NCI-H345 treated with DMSO at 0.1 percent for 48 hours (cell line): Measurements from ENCODE around the gene HSP90AA1.
"Not testable (repeated sequence)": the region's sequence is repeated elsewhere in the genome, so short reads cannot be mapped to it uniquely, and the experiment has no call there.

Experiments used
- DNase-seq: peaks from one replicate; lab custom pipeline; 2025; ENCODE audit not compliant: unreplicated experiment; lab: John Stamatoyannopoulos, UW

Gene HSP90AA1

DNA sequence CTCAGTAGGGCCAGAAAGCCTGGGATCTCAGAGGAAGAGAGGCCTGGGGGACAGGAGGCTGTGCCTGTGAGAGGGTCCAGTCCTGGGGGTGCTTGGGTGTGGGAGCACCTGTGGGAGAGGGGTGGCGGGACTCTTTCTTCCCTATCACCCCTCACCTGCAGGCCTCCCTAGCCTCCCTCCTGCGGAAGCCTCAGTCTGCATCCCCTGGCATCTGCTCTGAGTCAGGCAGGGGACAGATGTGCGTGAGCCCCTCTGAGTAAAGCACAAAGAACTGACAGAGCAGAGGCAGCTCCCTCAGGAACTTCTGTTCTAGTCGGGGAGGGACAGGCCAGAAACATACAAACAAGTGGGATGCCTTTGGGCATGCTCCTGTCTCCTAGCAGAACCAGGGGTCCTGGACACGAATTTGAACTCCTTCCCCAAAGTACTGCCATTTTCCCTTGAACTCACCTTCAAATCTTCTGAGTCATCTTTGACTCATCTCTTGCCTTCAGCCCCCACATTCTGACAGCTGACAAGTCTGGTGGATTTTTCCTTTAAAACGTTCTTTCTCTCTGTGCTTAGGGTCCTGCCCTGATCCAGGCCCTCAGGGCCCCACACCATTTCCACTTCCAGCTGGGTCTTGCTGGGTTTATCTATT lies 8.5 kb upstream of the HSP90AA1 start:
- no peak for DNase-seq

DNA sequence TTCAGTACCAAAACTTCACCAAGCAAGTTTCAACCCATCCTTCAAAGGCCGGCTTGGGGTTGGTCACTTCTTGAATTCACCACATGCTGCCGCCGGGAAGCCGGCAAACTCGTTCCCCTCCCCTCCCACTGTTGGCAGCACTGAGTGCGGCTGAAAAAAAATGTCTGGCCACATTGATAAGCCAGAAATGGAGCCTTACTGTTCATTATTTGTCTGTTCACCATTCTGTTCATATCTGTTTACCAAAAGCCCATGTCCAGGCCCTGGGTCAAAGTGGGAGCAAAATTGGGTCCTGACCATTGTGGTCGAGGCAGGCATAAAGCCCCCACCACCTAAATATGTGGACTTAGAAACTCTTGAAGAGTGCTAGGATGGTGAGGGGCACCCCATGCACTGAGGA lies 7.3 kb upstream of the HSP90AA1 start:
- DNase-seq = no peak

DNA sequence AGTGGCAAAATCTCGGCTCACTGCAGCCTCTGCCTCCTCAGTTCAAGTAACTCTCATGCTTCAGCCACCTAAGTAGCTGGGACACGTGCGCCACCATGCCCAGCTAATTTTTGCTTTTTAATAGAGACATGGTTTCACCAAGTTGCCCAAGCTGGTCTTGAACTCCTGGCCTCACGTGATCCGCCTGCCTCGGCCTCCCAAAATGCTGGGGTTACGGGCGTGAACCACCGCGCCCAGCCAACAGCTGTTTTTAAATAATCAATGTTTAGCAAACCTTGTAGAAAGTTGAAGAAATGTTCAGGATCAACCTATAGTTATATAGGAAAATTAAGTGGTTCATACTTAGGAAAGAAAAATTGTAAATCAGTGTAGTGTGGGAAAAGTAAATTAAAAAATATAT lies 6.0 kb upstream of the HSP90AA1 start:
- no peak for DNase-seq

DNA sequence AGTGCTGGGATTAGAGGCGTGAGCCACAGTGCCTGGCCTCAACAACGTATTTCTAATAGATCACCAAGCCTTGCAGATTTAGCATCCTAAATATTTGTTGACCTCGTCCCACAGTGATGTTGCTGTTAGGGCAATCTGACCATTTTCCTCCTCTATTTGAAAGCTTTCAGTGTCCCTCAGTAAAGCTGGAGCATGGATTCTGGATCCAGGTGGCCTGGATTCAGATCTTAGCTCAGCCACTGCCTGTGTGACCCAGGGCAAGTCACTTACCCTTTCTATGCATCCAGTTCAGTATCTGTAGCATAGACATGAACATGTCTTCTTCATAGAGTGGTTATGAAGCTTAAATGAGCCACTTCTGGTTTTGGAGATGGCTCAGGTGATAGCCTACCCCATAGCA lies 3.9 kb upstream of the HSP90AA1 start:
- no peak for DNase-seq

DNA sequence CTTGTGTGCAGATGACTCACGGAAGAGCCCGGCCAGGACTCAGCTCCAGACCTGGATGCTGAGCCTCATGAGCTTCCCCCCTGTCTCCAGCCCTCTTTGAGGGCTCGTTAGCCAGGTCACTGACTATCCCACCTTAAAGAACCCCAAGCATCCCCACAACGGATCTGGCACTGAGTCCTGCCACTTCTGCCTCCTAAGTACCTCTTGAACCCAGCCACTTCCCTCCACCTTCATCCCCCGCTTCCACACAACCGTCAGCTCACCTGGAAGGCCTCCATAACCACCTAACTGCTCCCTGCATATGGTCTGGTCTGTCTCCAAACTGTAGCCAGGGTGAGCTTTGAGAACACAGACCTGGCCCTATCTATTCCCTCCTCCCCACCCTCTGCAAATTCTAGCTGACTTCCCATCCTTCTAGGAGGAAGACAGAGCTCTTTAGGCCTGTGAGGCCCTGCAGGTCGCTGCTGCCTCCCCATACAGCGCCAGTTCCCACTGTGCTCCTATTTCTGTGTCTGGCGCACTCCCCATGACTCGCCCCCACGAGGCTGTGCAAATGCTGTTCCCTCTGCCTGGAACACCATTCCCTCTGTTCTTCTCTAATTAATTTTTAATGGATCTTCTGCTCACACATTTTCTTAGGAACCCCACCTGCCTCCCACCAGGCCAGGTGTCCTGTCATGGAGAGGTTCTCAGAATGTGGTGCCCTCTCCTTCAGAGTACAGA lies 2.9 kb upstream of the HSP90AA1 start:
- no peak for DNase-seq

DNA sequence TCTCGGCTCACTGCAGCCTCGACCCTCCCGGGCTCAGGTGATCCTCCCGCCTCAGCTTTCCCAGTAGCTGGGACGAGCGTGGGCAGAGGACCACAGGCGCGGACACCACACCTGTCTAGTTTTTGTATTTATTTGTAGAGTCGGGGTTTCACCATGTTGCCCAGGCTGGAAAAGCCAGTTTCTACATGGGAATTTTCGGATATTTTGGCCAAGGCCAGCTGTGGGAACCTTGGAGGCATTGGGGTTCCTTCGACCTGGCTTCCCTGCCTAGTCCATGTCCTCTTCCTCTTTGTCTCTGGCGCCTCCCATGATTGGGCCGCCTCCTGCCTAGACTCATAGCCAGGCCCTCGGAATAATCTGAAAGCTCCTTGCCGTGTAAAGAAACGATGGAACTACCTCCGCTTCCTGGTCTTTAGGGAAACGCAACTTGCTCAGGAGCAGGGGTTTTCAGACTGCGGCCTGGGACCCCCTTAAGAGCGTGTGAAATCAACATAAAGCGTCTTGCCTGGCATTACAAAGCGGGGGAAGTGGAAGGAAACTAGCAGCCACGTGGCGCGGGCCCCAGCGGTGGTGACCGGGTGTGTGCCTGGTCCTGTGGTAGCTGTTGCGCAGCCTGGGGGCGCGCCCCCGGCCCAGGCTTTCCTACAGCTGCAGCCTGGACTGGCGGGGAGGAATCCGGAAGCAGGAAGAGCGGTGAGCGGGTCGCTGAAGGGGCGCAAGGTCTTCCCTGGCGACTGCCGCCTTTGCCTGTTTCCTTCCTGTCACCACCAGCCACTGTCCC lies 1.4 kb upstream of the HSP90AA1 start:
- DNase-seq = no peak

DNA sequence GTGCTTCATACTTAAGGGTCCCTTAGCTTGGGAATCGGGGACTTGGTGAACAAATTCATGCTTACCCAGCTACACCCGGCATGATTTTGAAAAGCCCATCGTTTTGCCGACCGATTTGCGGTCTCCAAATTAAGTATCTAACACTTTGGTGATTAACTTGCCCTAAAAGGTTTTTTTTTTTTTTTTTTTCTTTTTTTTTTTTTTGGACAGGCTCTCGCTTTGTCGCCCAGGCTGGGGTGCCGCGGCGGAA lies 843 bp upstream of the HSP90AA1 start:
- no peak for DNase-seq

DNA sequence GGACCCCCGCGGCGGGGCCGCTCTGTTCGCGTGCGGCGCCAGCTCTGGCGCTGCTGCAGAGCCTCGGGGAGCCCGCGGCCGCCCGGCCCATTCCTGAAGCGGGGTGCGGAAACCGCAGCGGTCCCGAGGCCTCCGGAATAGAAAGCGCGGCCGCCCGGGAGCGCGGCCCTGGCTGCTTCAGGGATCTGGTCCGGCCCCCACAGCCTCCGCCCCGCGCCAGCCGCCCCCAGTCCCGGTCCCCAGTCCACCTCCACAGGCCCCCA lies 204 bp downstream of the HSP90AA1 start:
- no peak for DNase-seq

DNA sequence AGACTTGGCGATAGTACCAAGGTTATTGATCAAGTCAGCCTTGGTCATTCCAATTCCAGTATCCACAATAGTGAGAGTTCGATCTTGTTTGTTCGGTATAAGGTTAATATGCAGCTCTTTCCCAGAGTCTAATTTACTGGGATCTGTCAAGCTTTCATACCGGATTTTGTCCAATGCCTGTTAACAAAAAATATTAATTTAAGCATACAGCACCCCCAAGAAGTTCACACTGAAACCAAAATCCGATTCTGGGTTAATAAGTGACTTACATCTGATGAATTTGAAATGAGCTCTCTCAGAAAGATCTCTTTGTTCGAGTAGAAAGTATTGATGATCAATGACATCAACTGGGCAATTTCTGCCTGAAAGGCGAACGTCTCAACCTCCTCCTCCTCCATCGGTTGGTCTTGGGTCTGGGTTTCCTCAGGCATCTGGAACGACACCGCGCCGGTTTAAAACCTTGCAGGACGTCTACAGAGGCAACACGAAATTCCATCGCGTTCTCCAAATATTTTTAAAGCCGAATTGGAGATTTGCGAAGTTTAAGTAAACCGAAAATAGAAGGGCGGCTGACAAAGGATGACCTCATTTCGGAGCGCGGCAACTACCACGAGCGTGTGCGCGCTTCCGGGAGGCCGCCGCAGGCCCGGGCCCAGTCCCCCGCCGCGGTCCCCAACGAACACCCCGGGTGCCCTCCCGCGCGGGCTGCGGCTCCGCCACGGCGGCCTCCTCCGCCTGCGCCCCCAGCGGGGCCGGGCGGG lies 716 bp downstream of the HSP90AA1 start:
- DNase-seq = no peak

DNA sequence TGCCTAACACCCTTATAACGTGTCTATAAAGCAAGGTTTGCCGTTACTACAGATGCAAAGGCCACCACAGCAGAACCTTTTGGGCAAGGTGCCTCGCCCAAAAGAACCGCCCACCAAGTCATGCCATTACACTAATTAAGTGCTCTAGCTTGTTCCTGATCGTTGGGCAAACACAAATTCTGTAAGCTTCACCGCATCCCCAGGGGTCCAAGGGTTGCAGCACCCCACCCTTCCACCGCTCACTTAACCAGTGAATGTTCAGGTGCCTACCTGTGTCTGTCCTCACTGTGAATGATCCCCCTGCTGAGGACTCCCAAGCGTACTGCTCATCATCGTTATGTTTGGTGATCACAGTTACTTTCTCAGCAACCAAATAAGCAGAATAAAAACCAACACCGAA lies 1.4 kb downstream of the HSP90AA1 start:
- no peak for DNase-seq

DNA sequence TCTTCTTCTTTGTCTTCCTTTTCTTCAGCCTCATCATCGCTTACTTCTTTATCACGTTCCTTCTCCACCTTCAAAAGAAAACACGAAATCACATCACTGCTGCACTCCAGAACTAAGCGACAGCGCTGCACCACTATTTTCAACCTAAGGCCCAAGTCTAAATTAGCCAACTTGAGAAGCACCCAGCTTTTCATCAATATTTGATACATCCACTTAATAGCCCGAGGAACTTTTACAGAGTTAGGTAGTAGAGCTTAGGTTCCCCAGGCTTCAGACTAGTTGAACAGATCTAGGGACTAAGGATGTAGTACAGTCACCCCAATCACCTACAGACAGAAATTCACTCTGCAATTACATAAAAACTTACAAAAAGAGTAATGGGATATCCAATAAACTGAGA lies 1.9 kb downstream of the HSP90AA1 start:
- no peak for DNase-seq

DNA sequence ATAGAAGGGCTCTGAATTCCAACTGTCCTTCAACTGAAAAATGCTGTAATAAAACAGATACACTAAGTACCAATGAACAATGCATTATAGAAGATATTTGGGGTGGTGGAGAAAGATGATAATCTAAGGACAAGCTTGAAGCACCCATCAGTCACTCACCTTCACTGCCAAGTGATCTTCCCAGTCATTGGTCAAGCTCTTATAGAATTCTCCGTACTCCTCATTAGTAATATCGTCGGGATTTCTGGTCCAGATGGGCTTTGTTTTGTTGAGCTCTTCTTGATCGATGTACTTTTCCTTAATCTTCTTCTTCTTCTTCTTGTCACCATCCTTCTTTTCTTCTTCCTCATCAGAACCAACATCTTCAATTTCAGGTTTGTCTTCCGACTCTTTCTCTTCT lies 2.3 kb downstream of the HSP90AA1 start:
- DNase-seq = not testable (repeated sequence)

DNA sequence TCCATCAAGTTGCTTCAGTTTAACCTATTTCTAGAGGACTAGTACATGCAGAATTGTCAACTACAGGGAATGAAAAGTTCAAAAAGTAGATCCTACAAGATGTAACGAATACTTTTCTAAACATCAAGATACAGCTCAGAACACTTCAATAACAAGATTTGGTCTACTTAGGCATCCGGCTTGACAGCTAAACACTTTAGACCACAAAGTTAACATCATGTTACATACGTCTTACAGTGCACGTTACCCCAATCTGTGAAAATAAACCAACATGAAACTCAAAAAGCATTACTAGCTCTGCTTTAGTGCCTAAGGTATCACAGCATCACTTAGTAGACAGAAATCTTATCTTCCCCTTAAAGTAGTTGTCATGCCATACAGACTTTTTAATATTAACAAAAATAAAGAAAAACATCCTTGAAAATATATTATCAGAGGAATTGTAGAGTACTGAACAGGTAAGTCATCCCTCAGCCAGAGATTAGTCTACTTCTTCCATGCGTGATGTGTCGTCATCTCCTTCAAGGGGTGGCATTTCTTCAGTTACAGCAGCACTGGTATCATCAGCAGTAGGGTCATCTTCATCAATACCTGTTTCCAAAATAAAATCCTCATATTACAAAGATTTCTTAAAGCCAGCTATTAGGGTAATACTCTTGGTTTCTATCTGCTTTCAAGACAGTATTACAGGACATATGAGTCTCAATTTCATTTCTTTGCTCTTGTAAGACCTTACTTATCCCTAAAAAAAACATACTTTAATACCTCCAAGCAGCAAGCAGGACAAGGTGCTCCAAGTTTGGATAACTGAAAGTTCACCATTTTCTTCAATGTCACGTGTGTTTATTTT lies 5.4 kb downstream of the HSP90AA1 start:
- DNase-seq = no peak

DNA sequence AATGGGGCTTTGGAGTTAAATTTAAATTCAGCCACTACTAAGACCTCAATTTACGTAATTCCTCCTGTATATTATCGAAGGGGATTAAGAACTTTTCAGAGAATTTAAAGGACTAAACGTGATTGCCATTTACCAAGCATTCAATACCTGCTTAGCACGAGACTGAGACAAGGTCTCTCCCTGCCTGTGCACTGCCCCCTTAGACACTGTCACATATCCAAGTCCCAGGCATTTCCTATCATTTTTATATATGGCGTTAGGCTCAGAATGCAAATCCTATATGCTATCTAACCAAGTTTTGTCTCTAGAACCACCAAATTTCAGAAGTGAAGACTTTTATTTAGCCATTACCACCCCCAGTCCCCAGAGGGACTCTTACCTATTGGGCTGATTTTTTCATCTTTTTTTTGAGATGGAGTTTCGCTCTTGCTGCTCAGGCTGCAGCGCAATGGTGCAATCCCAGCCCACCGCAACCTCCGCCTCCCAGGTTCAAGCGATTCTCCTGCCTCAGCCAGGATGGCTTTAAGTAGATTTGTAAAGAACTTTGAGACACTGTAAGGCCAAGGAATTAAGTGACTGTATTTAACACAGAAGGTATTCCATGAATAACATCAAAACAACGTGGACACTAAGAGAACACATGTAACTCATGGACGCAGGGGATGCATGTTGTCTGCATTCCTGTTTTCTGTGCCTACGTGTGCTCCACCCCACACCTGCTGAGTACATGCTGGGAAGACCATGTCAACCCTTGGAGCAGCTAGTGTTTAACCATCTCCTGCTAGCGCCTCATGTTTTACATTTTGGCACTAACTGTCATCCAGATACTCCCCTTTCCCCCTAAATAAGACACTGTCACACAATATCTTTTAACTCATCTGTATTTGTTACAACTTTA lies 6.4 kb downstream of the HSP90AA1 start:
- DNase-seq = no peak

DNA sequence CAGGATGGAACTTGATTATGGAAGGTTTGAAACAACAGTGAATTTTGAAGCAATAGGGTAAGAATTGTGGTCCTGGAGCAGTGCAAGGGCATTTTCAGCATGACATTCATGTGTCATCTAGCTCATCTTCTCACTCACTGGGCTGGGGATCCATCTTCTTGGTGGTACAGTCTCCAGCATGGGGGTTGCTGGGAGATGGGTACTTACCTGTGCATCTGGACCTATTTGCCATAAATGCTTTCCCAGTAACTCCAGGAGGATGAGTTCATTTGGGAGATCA lies 7.2 kb downstream of the HSP90AA1 start:
- DNase-seq = no peak

DNA sequence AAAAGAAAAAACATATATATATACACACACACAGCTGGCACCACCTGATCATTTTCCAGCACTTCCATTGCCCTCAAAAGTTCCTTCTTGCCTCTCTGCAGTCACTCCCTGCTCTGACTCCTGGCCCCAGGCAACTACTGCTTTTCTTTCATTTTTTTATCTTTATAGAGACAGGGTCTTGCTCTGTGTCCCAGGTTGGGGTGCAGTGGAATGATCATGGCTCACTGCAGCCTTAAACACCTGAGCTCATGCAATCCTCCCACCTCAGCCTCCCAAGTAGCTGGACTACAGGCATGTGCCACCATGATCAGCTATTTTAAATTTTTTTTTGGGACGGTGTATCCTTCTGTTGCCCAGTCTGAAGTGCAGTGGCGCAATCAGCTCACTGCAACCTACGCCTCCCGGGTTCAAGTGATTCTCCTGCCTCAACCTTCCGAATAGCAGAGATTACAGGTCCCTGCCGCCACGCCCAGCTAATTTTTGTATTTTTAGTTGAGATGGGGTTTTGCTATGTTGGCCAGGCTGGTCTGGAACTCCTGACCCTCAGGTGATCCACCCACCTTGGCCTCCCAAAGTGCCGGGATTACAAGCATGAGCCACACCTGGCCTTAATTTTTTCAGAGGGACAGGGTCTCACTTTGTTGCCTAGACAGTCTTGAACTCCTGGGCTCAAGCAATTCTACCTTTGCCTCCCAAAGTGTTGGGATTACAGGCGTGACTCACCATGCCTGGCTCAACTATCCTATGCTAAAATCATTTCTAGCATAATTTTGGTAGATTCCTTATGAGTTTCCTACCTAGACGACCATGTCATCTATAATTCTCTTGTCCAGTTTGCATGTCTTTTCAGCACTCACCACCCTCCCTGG lies 7.8 kb downstream of the HSP90AA1 start:
- DNase-seq = no peak

DNA sequence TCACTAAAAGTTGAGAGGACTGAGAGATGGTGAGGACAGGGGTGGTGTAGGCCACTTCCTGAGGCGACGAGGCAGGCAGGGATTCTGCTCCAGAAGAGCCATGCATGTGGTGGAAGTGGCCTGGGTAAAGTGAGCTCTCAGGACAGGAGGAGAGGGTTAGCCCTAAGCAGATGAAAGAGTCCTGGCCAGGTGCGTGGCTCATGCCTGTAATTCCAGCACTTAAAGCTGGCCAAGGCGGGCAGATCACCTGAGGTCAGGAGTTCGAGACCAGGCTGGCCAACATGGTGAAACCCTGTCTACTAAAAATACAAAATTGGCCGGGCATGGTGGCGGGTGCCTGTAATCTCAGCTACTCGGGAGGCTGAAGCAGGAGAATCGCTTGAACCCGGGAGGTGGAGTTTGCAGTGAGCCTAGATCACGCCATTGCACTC lies 8.5 kb downstream of the HSP90AA1 start:
- not testable (repeated sequence) for DNase-seq

DNA sequence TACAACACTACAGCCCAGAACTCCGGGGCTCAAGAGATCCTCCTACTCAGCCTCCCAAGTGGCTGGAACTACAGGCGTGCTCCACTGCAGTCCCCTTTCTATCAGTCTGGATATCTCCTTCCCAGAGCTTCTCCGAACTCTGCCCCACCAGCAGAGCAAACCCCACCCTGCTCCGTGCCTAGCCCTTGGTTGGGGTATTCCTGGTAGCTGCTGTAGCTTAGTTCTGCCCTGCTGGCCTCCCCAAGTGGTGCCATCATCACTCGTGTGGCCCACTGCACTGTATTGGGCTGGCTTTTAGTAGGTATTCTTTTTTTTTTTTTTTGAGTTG lies 9.5 kb downstream of the HSP90AA1 start:
- no peak for DNase-seq

DNA sequence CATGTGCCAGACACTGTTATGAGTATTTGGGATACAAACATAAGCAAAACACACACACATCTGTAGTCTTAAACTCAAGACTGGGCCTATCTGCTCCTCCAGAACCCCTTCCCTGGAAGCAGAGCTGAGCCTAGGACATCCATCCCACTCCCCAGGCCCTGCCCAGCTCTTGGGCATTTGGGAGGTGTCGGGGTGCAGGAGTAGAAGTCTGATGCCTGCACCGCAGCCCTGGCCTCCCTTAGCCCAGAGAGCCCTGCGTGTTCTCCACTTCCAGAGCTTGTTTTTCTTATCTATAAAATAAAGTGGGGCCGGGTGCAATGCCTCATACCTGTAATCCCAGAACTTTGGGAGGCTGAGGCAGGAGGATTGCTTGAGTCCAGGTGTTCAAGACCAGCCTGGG lies 11.7 kb downstream of the HSP90AA1 start:
- no peak for DNase-seq
